Measurements from ENCODE around the gene CPEB3.
"Not testable (repeated sequence)": the region's sequence is repeated elsewhere in the genome, so short reads cannot be mapped to it uniquely, and the experiment has no call there.

CPEB3 gene

DNA sequence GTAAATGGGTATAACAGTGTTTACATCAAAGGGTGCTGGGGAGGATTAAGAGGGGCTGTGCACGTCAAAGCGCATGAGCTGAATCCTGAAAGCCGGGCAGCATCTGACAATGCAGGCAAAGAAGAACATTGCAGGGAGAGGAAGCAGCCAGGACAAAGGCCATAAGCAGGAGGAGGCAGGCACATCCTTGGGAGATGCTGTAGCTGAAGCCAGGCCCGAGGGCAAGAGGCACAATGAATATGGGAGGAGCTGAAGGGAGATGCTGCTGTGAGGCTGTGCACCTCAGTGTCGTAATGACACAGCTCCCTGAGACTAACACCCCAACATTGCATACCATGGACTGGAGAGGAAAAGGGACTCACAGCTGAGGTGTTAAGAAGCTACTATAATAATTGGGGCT lies 238.1 kb downstream of the CPEB3 start:
- no peak for TF ChIP-seq ZFX (IDR thresholded peaks at IDR 0.05)
- TF ChIP-seq, protein P1, sequence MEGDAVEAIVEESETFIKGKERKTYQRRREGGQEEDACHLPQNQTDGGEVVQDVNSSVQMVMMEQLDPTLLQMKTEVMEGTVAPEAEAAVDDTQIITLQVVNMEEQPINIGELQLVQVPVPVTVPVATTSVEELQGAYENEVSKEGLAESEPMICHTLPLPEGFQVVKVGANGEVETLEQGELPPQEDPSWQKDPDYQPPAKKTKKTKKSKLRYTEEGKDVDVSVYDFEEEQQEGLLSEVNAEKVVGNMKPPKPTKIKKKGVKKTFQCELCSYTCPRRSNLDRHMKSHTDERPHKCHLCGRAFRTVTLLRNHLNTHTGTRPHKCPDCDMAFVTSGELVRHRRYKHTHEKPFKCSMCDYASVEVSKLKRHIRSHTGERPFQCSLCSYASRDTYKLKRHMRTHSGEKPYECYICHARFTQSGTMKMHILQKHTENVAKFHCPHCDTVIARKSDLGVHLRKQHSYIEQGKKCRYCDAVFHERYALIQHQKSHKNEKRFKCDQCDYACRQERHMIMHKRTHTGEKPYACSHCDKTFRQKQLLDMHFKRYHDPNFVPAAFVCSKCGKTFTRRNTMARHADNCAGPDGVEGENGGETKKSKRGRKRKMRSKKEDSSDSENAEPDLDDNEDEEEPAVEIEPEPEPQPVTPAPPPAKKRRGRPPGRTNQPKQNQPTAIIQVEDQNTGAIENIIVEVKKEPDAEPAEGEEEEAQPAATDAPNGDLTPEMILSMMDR (conservative IDR thresholded peaks at IDR 0.05), result no peak
- no peak overlapping the region for H3K27ac ChIP-seq

DNA sequence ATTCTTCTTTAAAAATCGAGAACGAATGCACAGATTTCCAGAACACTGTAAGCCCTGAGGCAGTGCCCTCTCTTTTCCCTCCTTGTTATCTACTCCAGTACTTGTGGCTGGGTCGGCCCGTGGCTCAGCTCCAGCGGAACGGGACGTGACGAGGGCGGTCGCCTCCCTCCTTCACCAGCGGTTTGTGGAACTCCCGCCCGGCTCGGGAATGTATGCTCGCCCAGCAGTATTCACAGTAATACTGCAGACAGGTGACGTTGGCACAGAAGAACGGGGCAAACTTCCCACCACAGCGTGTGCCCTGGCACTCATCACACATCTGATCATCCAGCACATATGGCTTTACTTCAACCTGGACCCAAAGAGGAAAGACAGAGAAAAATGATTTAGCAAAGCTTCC lies 238.8 kb downstream of the CPEB3 start:
- TF ChIP-seq, protein P1 (conservative IDR thresholded peaks at IDR 0.05), result no peak
- no peak for TF ChIP-seq ZFX (IDR thresholded peaks at IDR 0.05)
- H3K27ac ChIP-seq, result no peak overlapping the region

DNA sequence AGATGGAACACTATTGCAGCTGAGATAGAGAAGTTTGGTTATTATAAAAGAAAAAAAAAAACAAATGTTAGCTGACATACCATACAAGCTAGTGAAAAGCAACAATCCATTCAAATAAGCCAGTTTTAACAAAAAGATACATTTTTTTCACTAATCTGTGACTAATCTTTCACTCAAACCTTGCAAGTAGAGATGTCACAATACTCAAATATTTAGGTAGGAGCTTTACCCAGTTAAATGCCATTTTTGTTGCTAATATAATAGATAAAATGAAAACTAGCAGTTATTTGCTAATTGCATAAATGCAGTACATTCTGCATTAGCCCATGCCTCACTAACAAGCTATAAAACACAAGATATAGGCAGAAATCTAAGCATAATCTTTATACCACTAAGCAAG lies 243.7 kb downstream of the CPEB3 start:
- H3K27ac ChIP-seq, result no peak overlapping the region
- TF ChIP-seq ZFX (IDR thresholded peaks at IDR 0.05), result no peak
- TF ChIP-seq, protein P1 (conservative IDR thresholded peaks at IDR 0.05), result no peak

DNA sequence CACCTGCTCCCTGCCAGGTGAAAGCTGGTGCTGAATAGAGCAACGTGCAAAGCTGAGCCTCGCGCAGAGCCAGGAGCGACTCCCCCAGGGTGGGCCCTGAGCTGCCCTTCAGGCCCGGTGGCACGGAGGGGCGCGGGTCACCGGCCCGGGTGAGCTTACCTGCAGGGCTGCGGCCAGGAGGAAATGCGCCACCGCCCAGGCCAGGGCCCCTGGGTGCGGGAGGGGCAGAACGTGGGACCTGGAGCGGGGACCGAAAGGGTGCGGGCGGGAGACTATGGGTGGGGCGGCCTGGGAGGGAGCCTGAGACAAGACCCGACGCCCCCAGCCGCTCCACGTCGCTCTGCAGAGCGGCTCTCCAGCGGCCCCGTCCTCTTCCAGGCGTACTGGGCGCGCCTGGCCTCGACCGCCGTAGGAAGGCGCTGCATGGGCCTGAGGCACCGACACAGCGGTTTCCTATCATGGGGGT lies 245.2 kb downstream of the CPEB3 start:
- TF ChIP-seq, protein P1 (conservative IDR thresholded peaks at IDR 0.05), result no peak
- no peak for TF ChIP-seq ZFX (IDR thresholded peaks at IDR 0.05)
- no peak overlapping the region for H3K27ac ChIP-seq

DNA sequence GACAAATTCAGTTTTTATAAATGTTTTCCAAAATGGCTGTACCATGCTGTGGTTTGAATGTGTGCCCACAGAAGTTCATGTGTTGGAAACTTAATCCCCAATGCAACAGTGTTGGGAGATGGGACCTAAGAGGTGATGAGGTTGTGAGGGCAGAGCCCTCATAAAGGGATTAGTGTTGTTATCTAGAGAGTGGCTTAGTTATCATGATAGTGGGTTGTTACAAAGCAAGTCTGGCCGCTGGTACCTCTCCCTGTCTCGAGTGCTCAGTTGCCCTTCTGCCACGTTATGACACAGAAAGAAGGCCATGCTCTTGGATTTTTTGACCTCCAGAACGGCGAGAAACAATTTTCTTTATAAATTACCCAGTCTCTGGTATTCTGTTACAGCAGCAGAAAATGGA lies 248.3 kb downstream of the CPEB3 start:
- TF ChIP-seq ZFX (IDR thresholded peaks at IDR 0.05), result no peak
- TF ChIP-seq, protein P1 (conservative IDR thresholded peaks at IDR 0.05), result no peak
- no peak overlapping the region for H3K27ac ChIP-seq

DNA sequence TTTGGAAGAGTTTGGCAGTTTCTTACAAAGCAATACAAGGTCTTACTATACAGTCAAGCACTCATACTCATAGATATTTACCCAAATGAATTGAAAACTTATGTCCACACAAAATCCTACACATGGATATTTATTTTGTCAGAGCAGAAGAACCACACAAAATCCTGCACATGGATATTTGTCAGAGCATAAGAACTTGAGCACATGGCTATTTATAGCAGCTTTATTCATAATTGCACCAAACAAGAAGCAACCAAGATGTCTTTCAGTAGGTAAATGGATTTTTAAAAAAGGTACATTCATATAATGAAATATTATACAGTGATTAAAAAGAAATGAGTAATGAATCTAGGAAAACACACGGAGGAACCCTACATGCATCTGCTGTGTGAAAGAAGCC lies 251.9 kb downstream of the CPEB3 start:
- TF ChIP-seq, protein P1 (conservative IDR thresholded peaks at IDR 0.05), result no peak
- no peak for TF ChIP-seq ZFX (IDR thresholded peaks at IDR 0.05)
- no peak overlapping the region for H3K27ac ChIP-seq

DNA sequence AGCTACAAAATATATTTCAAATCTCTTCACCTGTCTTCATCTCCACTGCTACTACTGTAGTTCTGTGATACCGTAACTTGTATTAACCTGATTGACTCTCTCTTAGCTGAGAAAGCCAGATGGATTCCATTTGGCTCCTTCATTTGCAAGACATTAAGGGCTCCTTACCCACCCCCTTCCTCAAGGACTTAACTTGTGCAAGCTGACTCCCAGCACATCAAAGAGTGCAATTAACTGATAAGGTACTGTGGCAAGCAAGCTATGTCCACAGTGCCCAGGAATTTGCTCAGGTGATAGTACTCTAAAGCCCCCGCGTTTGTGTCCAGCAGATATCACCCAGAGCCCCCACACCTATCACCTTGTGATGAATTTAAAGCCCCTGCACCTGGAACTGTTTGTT lies 257.8 kb downstream of the CPEB3 start:
- H3K27ac ChIP-seq, result not testable (repeated sequence)

DNA sequence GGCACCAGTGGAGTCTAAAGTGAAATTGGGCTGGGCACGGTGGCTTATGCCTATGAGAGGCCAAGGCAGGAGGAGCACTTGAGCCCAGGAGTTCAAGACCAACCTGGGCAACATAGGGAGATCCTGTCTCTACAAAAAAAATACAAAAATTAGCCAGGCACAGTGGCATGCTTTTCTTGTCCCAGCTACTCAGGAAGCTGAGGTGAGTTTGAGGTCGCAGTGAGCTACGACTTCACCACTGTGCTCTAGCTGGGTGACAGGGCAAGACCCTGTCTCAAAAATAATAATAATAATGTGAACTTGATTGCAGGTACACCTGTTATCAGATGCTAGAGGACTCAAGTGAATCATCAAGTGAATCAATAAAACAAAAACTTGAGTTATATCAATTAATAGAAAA lies 259.3 kb downstream of the CPEB3 start:
- H3K27ac ChIP-seq, result no peak overlapping the region
- TF ChIP-seq, protein P1 (conservative IDR thresholded peaks at IDR 0.05), result no peak
- no peak for TF ChIP-seq ZFX (IDR thresholded peaks at IDR 0.05)
